GM21447 (cell line): ENCODE data around the gene CAMSAP1.
"Not testable (repeated sequence)": the region's sequence is repeated elsewhere in the genome, so short reads cannot be mapped to it uniquely, and the experiment has no call there.

Experiments used
- ATAC-seq: cut with Tn5 transposase; IDR thresholded peaks from one replicate; pipeline ENCODE4 v1.9.1; 2021; ENCODE audit not compliant: unreplicated experiment

CAMSAP1 gene

GRCh38 chr9:135907431-135908092, at the start of gene CAMSAP1:
TSS of gene CAMSAP1 (minus strand) at chr9:135907546. CDS start at chr9:135907159, 387 bp downstream.
- ATAC-seq: peak; percentile 65

GRCh38 chr9:135956802-135957174, 49.4 kb upstream of the CAMSAP1 start:
- ATAC-seq: no peak

- ATAC-seq: no peak
Measured at GRCh38 chr9:135955934-135956801, 48.8 kb upstream of the CAMSAP1 start.

- no peak for ATAC-seq
Measured at GRCh38 chr9:135952664-135953206, 45.4 kb upstream of the CAMSAP1 start.

GRCh38 chr9:135951889-135952663, 44.7 kb upstream of the CAMSAP1 start:
- no peak for ATAC-seq

GRCh38 chr9:135951310-135951709, 44.0 kb upstream of the CAMSAP1 start:
- ATAC-seq: not testable (repeated sequence)

GRCh38 chr9:135950841-135951240, 43.5 kb upstream of the CAMSAP1 start:
- not testable (repeated sequence) for ATAC-seq

- ATAC-seq: no peak
Measured at GRCh38 chr9:135950135-135950682, 42.9 kb upstream of the CAMSAP1 start.

GRCh38 chr9:135949501-135950134, 42.3 kb upstream of the CAMSAP1 start:
- ATAC-seq: no peak

GRCh38 chr9:135948968-135949367, 41.6 kb upstream of the CAMSAP1 start:
- ATAC-seq: no peak

- no peak for ATAC-seq
Measured at GRCh38 chr9:135948446-135948845, 41.1 kb upstream of the CAMSAP1 start.

GRCh38 chr9:135947582-135947981, 40.2 kb upstream of the CAMSAP1 start:
- no peak for ATAC-seq

GRCh38 chr9:135947105-135947504, 39.8 kb upstream of the CAMSAP1 start:
- ATAC-seq: not testable (repeated sequence)

- no peak for ATAC-seq
Measured at GRCh38 chr9:135946392-135946994, 39.1 kb upstream of the CAMSAP1 start.

- ATAC-seq: no peak
Measured at GRCh38 chr9:135945969-135946368, 38.6 kb upstream of the CAMSAP1 start.

GRCh38 chr9:135944444-135945252, 37.3 kb upstream of the CAMSAP1 start:
- no peak for ATAC-seq

- not testable (repeated sequence) for ATAC-seq
Measured at GRCh38 chr9:135943604-135944003, 36.3 kb upstream of the CAMSAP1 start.

GRCh38 chr9:135941288-135941995, 34.1 kb upstream of the CAMSAP1 start:
- ATAC-seq: no peak
